ENCODE results near the gene TOP2A. TPM values are rescaled to one million over a fixed set of nuclear protein-coding genes. Genes with fewer than 3 reads are reported as not detected.

The TOP2A gene
- 2.9 TPM for total RNA-seq

- peak; percentile 99 for DNase-seq (ENCODE audit: low spot score)
These were observed at the start of gene TOP2A for GRCh38 chr17:40417609-40418427. Gene TOP2A (minus strand): TSS chr17:40417896. CDS start chr17:40417791, 105 bp downstream.

GRCh38 chr17:40467281-40467867 lies 49.7 kb upstream of the TOP2A start:
- DNase-seq (ENCODE audit: low spot score), result no peak

- DNase-seq (ENCODE audit: low spot score), result no peak
These were observed 48.7 kb upstream of the TOP2A start for GRCh38 chr17:40466298-40466971.

- DNase-seq (ENCODE audit: low spot score), result no peak
These were observed 46.7 kb upstream of the TOP2A start for GRCh38 chr17:40464392-40464855.

- DNase-seq (ENCODE audit: low spot score), result no peak
These were observed 45.4 kb upstream of the TOP2A start for GRCh38 chr17:40463122-40463550.

- DNase-seq (ENCODE audit: low spot score), result no peak
These were observed 44.8 kb upstream of the TOP2A start for GRCh38 chr17:40462343-40463121.

- no peak for DNase-seq (ENCODE audit: low spot score)
These were observed 44.1 kb upstream of the TOP2A start for GRCh38 chr17:40461732-40462342.

GRCh38 chr17:40460968-40461731 lies 43.5 kb upstream of the TOP2A start:
- no peak for DNase-seq (ENCODE audit: low spot score)

GRCh38 chr17:40460604-40460967 lies 42.9 kb upstream of the TOP2A start:
- DNase-seq (ENCODE audit: low spot score), result no peak

- no peak for DNase-seq (ENCODE audit: low spot score)
These were observed 42.2 kb upstream of the TOP2A start for GRCh38 chr17:40459636-40460603.

GRCh38 chr17:40458851-40459482 lies 41.3 kb upstream of the TOP2A start:
- DNase-seq (ENCODE audit: low spot score), result no peak

- no peak for DNase-seq (ENCODE audit: low spot score)
These were observed 40.5 kb upstream of the TOP2A start for GRCh38 chr17:40457964-40458791.

GRCh38 chr17:40457369-40457768 lies 39.7 kb upstream of the TOP2A start:
- DNase-seq (ENCODE audit: low spot score), result no peak

GRCh38 chr17:40456396-40456951 lies 38.8 kb upstream of the TOP2A start:
- no peak for DNase-seq (ENCODE audit: low spot score)

- no peak for DNase-seq (ENCODE audit: low spot score)
These were observed 36.9 kb upstream of the TOP2A start for GRCh38 chr17:40454613-40454995.

- no peak for DNase-seq (ENCODE audit: low spot score)
These were observed 36.4 kb upstream of the TOP2A start for GRCh38 chr17:40453881-40454612.

GRCh38 chr17:40452921-40453378 lies 35.3 kb upstream of the TOP2A start:
- no peak for DNase-seq (ENCODE audit: low spot score)

All from ureter (tissue), 1 donor.